HepG2 (cell line): Measurements from ENCODE around the gene FRMD8. TPM values are rescaled to one million over a fixed set of nuclear protein-coding genes. Genes with fewer than 3 reads are reported as not detected.

Experiments
- BHLHE40 ChIP-seq: IDR thresholded peaks from 2 replicates; pipeline ENCODE4 v1.6.1; 2011; ENCODE audit warnings: low read length, improper control_type of control experiment
- DNMT3B ChIP-seq: conservative IDR thresholded peaks from 2 replicates; pipeline ENCODE4 v1.6.1; 2016; ENCODE audit warnings: missing biosample characterization, control low read depth
- ELF3 ChIP-seq: IDR thresholded peaks from 2 replicates; pipeline ENCODE4 v1.6.1; 2016; ENCODE audit warnings: missing genetic modification reagents, missing compliant biosample characterization
- FOXK1 ChIP-seq: sonication (generic); formaldehyde crosslinking; IDR thresholded peaks from 2 replicates; pipeline ENCODE4 v1.4.0; 2020; ENCODE audit warnings: low read depth, missing genetic modification reagents, borderline replicate concordance
- FOXP1 ChIP-seq, 2 experiments: fragments of 450-650 bp in 1 of 2; IDR thresholded peaks; 2 replicates each; pipeline ENCODE4 v1.6.1; 2017 to 2018; ENCODE audit warnings: antibody characterized with exemption in 1 of 2
- GLI4 ChIP-seq: sonication (generic); formaldehyde crosslinking; IDR thresholded peaks from 2 replicates; pipeline ENCODE4 v1.5.1; 2020; ENCODE audit warnings: missing genetic modification reagents, mild to moderate bottlenecking, moderate library complexity, borderline replicate concordance
- HDAC6 ChIP-seq: fragments of 200-600 bp; sonication (generic); IDR thresholded peaks from 2 replicates; pipeline ENCODE4 v1.7.0; 2017; ENCODE audit warnings: mild to moderate bottlenecking, antibody characterized with exemption, low read length, low read depth
- HOXA5 ChIP-seq: sonication (generic); formaldehyde crosslinking; IDR thresholded peaks from 2 replicates; pipeline ENCODE4 v1.4.0; 2020; ENCODE audit warnings: missing genetic modification reagents
- MAZ ChIP-seq, 2 experiments: sonication (generic) in 1 of 2; formaldehyde crosslinking in 1 of 2; IDR thresholded peaks; 2 replicates each; pipeline versions ENCODE4 v1.5.0 to v1.6.1; 2012 to 2020; ENCODE audit warnings: low read depth in 2 of 2, mild to moderate bottlenecking in 2 of 2, borderline replicate concordance in 1 of 2, improper control_type of control experiment in 1 of 2, low read length in 1 of 2, missing genetic modification reagents in 1 of 2, moderate library complexity in 1 of 2
- NFYC ChIP-seq: IDR thresholded peaks from 2 replicates; pipeline ENCODE4 v1.6.1; 2016; ENCODE audit warnings: missing genetic modification reagents, missing compliant biosample characterization
- NR2F1 ChIP-seq, 2 experiments: fragments of 450-650 bp in 1 of 2; formaldehyde crosslinking in 1 of 2; IDR thresholded peaks; 2 replicates each; pipeline versions ENCODE4 v1.5.0 to v1.6.1; 2016 to 2020; ENCODE audit warnings: mild to moderate bottlenecking in 1 of 2, missing compliant biosample characterization in 1 of 2, missing genetic modification reagents in 1 of 2, moderate library complexity in 1 of 2
- POLR2AphosphoS2 ChIP-seq: IDR thresholded peaks from 2 replicates; pipeline ENCODE4 v1.6.1; 2011; ENCODE audit warnings: low read depth, low read length, improper control_type of control experiment
- POLR2G ChIP-seq: fragments of 200-400 bp; formaldehyde crosslinking; IDR thresholded peaks from 2 replicates; pipeline ENCODE4 v1.6.1; 2018; ENCODE audit warnings: mild to moderate bottlenecking, low read depth, low read length, moderate library complexity
- RXRB ChIP-seq: IDR thresholded peaks from 2 replicates; pipeline ENCODE4 v1.6.1; 2016; ENCODE audit warnings: borderline replicate concordance, missing genetic modification reagents, missing compliant biosample characterization
- SMAD3 ChIP-seq: sonication (generic); formaldehyde crosslinking; IDR thresholded peaks from 2 replicates; pipeline ENCODE4 v1.4.0; 2020; ENCODE audit warnings: missing genetic modification reagents
- SRY ChIP-seq: sonication (generic); formaldehyde crosslinking; IDR thresholded peaks from 2 replicates; pipeline ENCODE4 v1.8.0; 2022; ENCODE audit warnings: mild to moderate bottlenecking, missing genetic modification reagents
- TCF7 ChIP-seq: sonication (generic); IDR thresholded peaks from 2 replicates; pipeline ENCODE4 v1.6.1; 2016; ENCODE audit warnings: antibody characterized with exemption, low read depth
- ZBTB7A ChIP-seq: sonication (generic); formaldehyde crosslinking; IDR thresholded peaks from 2 replicates; pipeline ENCODE4 v1.8.0; 2022; ENCODE audit warnings: mild to moderate bottlenecking, missing genetic modification reagents
- ZC3H4 ChIP-seq: sonication (generic); formaldehyde crosslinking; IDR thresholded peaks from 2 replicates; pipeline ENCODE4 v1.4.0; 2020; ENCODE audit warnings: missing genetic modification reagents, borderline replicate concordance
- ZFP90 ChIP-seq: sonication (generic); formaldehyde crosslinking; IDR thresholded peaks from 2 replicates; pipeline ENCODE4 v1.8.0; 2022; ENCODE audit warnings: missing genetic modification reagents, mild to moderate bottlenecking, inconsistent platforms, borderline replicate concordance
- ZNF256 ChIP-seq: sonication (generic); formaldehyde crosslinking; conservative IDR thresholded peaks from 2 replicates; pipeline ENCODE4 v1.4.0; 2020; ENCODE audit warnings: missing genetic modification reagents
- ZNF772 ChIP-seq: sonication (generic); formaldehyde crosslinking; IDR thresholded peaks from 2 replicates; pipeline ENCODE4 v1.5.0; 2020; ENCODE audit warnings: mild to moderate bottlenecking, missing genetic modification reagents
- polyA plus RNA-seq, 8 experiments: library from polyadenylated mRNA; depleted of rRNA in 3 of 8; stranded (reverse) in 7 of 8; unstranded in 1 of 8; fragments of >200 nt; fragmentation: Illumina TruSeq in 4 of 8; extraction: Trizol in 4 of 8; gene quantifications; 2 replicates each; pipeline versions ENCODE4 v1.2.1 to v1.2.3, GENCODE V29; 2011 to 2016; ENCODE audit warnings: low read depth in 4 of 8, missing spikeins in 1 of 8, mixed read lengths in 1 of 8; ENCODE audit not compliant: insufficient read depth in 1 of 8
- total RNA-seq, 5 experiments: library from RNA; depleted of rRNA; stranded (reverse); fragments of >200 nt; fragmentation: Illumina TruSeq; extraction: Trizol; gene quantifications; 2 replicates each; pipeline ENCODE4 v1.2.3, GENCODE V29; 2016; ENCODE audit warnings: low read depth in 1 of 5
- TF ChIP-seq, protein P1 (sequence below): sonication (generic); formaldehyde crosslinking; IDR thresholded peaks from 2 replicates; pipeline ENCODE4 v1.8.1; 2023; ENCODE audit warnings: mild to moderate bottlenecking, missing genetic modification reagents
- TF ChIP-seq, protein P2 (sequence below), 2 experiments: sonication (generic) in 1 of 2; formaldehyde crosslinking in 1 of 2; IDR thresholded peaks; 2 replicates each; pipeline versions ENCODE4 v1.5.1 to v1.6.1; 2011 to 2020; ENCODE audit warnings: borderline replicate concordance in 1 of 2, low read depth in 1 of 2, low read length in 1 of 2, mild to moderate bottlenecking in 1 of 2, missing genetic modification reagents in 1 of 2, moderate library complexity in 1 of 2

The FRMD8 gene
- total and polyA plus RNA-seq, 2 of the 13 experiments (the other 11 are each of a cell fraction or from before 2014, with no cell fraction given): 5.8 to 20.6 TPM

DNA sequence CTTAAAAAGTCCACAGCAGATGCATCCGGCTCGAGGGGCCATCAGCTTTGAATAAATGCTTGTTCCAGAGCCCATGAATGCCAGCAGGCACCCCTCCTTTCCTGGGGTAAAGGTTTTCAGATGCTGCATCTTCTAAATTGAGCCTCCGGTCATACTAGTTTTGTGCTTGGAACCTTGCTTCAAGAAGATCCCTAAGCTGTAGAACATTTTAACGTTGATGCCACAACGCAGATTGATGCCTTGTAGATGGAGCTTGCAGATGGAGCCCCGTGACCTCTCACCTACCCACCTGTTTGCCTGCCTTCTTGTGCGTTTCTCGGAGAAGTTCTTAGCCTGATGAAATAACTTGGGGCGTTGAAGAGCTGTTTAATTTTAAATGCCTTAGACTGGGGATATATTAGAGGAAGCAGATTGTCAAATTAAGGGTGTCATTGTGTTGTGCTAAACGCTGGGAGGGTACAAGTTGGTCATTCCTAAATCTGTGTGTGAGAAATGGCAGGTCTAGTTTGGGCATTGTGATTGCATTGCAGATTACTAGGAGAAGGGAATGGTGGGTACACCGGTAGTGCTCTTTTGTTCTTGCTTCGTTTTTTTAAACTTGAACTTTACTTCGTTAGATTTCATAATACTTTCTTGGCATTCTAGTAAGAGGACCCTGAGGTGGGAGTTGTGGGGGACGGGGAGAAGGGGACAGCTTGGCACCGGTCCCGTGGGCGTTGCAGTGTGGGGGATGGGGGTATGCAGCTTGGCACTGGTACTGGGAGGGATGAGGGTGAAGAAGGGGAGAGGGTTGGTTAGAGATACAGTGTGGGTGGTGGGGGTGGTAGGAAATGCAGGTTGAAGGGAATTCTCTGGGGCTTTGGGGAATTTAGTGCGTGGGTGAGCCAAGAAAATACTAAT, 38.0 kb downstream of the FRMD8 start (continued):
- TF ChIP-seq, protein P1, sequence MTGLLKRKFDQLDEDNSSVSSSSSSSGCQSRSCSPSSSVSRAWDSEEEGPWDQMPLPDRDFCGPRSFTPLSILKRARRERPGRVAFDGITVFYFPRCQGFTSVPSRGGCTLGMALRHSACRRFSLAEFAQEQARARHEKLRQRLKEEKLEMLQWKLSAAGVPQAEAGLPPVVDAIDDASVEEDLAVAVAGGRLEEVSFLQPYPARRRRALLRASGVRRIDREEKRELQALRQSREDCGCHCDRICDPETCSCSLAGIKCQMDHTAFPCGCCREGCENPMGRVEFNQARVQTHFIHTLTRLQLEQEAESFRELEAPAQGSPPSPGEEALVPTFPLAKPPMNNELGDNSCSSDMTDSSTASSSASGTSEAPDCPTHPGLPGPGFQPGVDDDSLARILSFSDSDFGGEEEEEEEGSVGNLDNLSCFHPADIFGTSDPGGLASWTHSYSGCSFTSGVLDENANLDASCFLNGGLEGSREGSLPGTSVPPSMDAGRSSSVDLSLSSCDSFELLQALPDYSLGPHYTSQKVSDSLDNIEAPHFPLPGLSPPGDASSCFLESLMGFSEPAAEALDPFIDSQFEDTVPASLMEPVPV: no peak
- no peak for TF ChIP-seq ZBTB7A (CRISPR knock-in tag)
- peak; percentile 42; the same call in 1 of the 2 replicates for TF ChIP-seq MAZ (IDR thresholded peaks at IDR 0.05; ENCODE audit: borderline replicate concordance, low read depth, low read length)
- TF ChIP-seq MAZ (CRISPR knock-in tag; IDR thresholded peaks at IDR 0.05; ENCODE audit: low read depth): no peak
- TF ChIP-seq ZNF256: no peak
- TF ChIP-seq ZNF772: peak; percentile 44; the same call in 1 of the 2 replicates
- TF ChIP-seq FOXK1 (CRISPR knock-in tag): no peak
- 0 out of 2 replicates have a peak, but pooled peaks have one; percentile 26 for TF ChIP-seq BHLHE40
- 0 out of 2 replicates have a peak, but pooled peaks have one; percentile 13 for TF ChIP-seq NFYC
- peak; percentile 34; the same call in 1 of the 2 replicates for TF ChIP-seq HOXA5
- TF ChIP-seq TCF7: 0 out of 2 replicates have a peak, but pooled peaks have one; percentile 3
- 0 out of 2 replicates have a peak, but pooled peaks have one; percentile 27 for TF ChIP-seq HDAC6
- 0 out of 2 replicates have a peak, but pooled peaks have one; percentile 6 for TF ChIP-seq ZFP90 (CRISPR knock-in tag)
- TF ChIP-seq ELF3 (CRISPR knock-in tag): 0 out of 2 replicates have a peak, but pooled peaks have one; percentile 1
- peak; percentile 95 for TF ChIP-seq ZC3H4 (CRISPR knock-in tag)
- TF ChIP-seq FOXP1 (IDR thresholded peaks at IDR 0.05): no peak
- no peak for TF ChIP-seq FOXP1 (CRISPR knock-in tag; IDR thresholded peaks at IDR 0.05)
- peak; percentile 58 for TF ChIP-seq POLR2G
- TF ChIP-seq DNMT3B (CRISPR knock-in tag): 0 out of 2 replicates have a peak, but pooled peaks have one; percentile 15
- TF ChIP-seq SRY: 0 out of 2 replicates have a peak, but pooled peaks have one; percentile 3
- TF ChIP-seq POLR2AphosphoS2: peak; percentile 94
- TF ChIP-seq, protein P2, sequence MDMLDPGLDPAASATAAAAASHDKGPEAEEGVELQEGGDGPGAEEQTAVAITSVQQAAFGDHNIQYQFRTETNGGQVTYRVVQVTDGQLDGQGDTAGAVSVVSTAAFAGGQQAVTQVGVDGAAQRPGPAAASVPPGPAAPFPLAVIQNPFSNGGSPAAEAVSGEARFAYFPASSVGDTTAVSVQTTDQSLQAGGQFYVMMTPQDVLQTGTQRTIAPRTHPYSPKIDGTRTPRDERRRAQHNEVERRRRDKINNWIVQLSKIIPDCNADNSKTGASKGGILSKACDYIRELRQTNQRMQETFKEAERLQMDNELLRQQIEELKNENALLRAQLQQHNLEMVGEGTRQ (IDR thresholded peaks at IDR 0.05; ENCODE audit: low read depth, low read length): 0 out of 2 replicates have a peak, but pooled peaks have one; percentile 4
- TF ChIP-seq, protein P2 (CRISPR knock-in tag; IDR thresholded peaks at IDR 0.05; ENCODE audit: borderline replicate concordance): no peak
- TF ChIP-seq SMAD3 (CRISPR knock-in tag): 0 out of 2 replicates have a peak, but pooled peaks have one; percentile 36
- 0 out of 2 replicates have a peak, but pooled peaks have one; percentile 29 for TF ChIP-seq GLI4
- TF ChIP-seq RXRB: peak; percentile 41; the same call in 1 of the 2 replicates
- TF ChIP-seq NR2F1 (CRISPR knock-in tag; IDR thresholded peaks at IDR 0.05): peak in 1 of 2 experiments; percentile 26; a peak in 1 of 4 replicates
